Erythroblast (primary cell): ENCODE data around the gene WDR90.

ENCODE experiments used
- GATA1 ChIP-seq: IDR thresholded peaks from 2 replicates; pipeline ENCODE4 v1.6.1; 2011; ENCODE audit warnings: low read depth, mild to moderate bottlenecking, control low read depth, low read length, moderate library complexity
- POLR2A ChIP-seq: IDR thresholded peaks from 2 replicates; pipeline ENCODE4 v1.6.1; 2011; ENCODE audit warnings: mild to moderate bottlenecking, low read length

DNA sequence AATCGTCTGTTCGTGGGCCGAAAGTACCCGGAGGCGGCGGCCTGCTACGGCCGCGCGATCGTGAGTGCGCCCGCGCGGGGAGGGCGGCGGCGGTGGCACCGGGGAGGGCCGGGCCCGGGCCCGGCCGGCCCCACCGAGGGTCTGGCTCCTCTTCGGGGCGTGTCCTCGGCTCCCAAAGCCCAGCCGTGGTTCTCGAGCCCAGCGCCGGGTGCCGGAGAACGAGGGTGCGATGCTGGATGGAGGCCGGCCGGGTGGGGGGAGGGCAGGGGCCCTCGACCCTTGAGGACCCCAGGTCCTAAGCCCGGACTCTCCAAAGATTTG, 31.4 kb downstream of the WDR90 start:
- no peak for TF ChIP-seq POLR2A
- TF ChIP-seq GATA1: no peak
